Panc1 (cell line): ENCODE data around the gene GMDS. TPM values are rescaled to one million over a fixed set of nuclear protein-coding genes. Genes with fewer than 3 reads are reported as not detected.

Source experiments
- ATAC-seq: fragments of 200-7000 bp; cut with Tn5 transposase; 2 replicates; pipeline ENCODE4 v1.9.1; 2020; ENCODE audit warnings: mild to moderate bottlenecking, moderate library complexity
- BruUV-seq: library from RNA; stranded (reverse); fragments of 400-500 nt; replicated peaks from 2 replicates; lab custom pipeline; 2021; lab: Mats Ljungman, UMichigan
- CTCF ChIA-PET: fragments of 300-600 bp; sonication (Branson Sonifier 250); formaldehyde crosslinking; loops from one replicate; lab custom pipeline; 2022; ENCODE audit warnings: antibody characterized with exemption; lab: Charles Lee
- POLR2A ChIA-PET: fragments of 300-600 bp; sonication (Branson Sonifier 250); formaldehyde crosslinking; loops from one replicate; lab custom pipeline; 2022; ENCODE audit warnings: antibody characterized with exemption; lab: Charles Lee
- DNase-seq: peaks from one replicate; pipeline ENCODE4 v3.0.0-alpha.2; 2010; ENCODE audit warnings: low read depth, low spot score
- H3K27ac ChIP-seq: 2 replicates; pipeline ENCODE4 v1.5.1; 2011; ENCODE audit warnings: mild to moderate bottlenecking, low read length, inconsistent platforms
- H3K27me3 ChIP-seq: fragments of 200-500 bp; sonication (Bioruptor generic); 2 replicates; pipeline ENCODE4 v1.6.0; 2014; ENCODE audit warnings: low read length, inconsistent platforms; ENCODE audit not compliant: control insufficient read depth, insufficient read depth
- H3K36me3 ChIP-seq: fragments of 200-500 bp; sonication (Bioruptor generic); 2 replicates; pipeline ENCODE4 v1.5.1; 2014; ENCODE audit warnings: inconsistent platforms, mild to moderate bottlenecking, low read length, moderate library complexity; ENCODE audit not compliant: control insufficient read depth, insufficient read depth
- H3K4me1 ChIP-seq: 2 replicates; pipeline ENCODE4 v1.5.1; 2011; ENCODE audit warnings: inconsistent platforms, mild to moderate bottlenecking, low read length, moderate library complexity; ENCODE audit not compliant: control insufficient read depth, insufficient read depth
- H3K4me3 ChIP-seq, 2 experiments: 2 replicates each; pipeline ENCODE4 v1.5.1; 2011 to 2012; ENCODE audit warnings: low read depth in 2 of 2, low read length in 2 of 2, mild to moderate bottlenecking in 2 of 2, inconsistent platforms in 1 of 2, moderate library complexity in 1 of 2
- H3K9me3 ChIP-seq: fragments of 200-500 bp; sonication (Bioruptor generic); 2 replicates; pipeline ENCODE4 v1.5.1; 2014; ENCODE audit warnings: low read depth, mild to moderate bottlenecking, inconsistent platforms, low read length, moderate library complexity; ENCODE audit not compliant: control insufficient read depth, insufficient read depth
- CTCF ChIP-seq: fragments of 450-650 bp; IDR thresholded peaks from 2 replicates; pipeline ENCODE4 v1.5.1; 2017; ENCODE audit warnings: mild to moderate bottlenecking
- POLR2AphosphoS5 ChIP-seq: IDR thresholded peaks from 2 replicates; pipeline ENCODE4 v1.6.1; 2012; ENCODE audit warnings: mild to moderate bottlenecking, low read depth, low read length, moderate library complexity
- SIN3A ChIP-seq: IDR thresholded peaks from 2 replicates; pipeline ENCODE4 v1.6.1; 2012; ENCODE audit warnings: low read depth, mild to moderate bottlenecking, low read length, moderate library complexity, borderline replicate concordance; ENCODE audit not compliant: insufficient read depth
- TCF7L2 ChIP-seq: IDR thresholded peaks from 2 replicates; pipeline ENCODE4 v1.6.1; 2011; ENCODE audit warnings: mild to moderate bottlenecking, low read depth, low read length, inconsistent platforms
- in situ Hi-C: cut with HindIII; loops from 2 replicates; pipeline ENCODE4 v1.10.0; 2016; ENCODE audit warnings: low sequenced_read_pairs, low pct_unique_long_range_greater_than_20kb
- intact Hi-C: fragments of 100-400 bp; cut with micrococcal nuclease; formaldehyde crosslinking; loops from one replicate; pipeline ENCODE4 v1.10.0; 2022; ENCODE audit not compliant: unreplicated experiment
- total RNA-seq: library from RNA; stranded (reverse); gene quantifications from one replicate; pipeline ENCODE4 v1.2.1, GENCODE V29; 2021; ENCODE audit not compliant: unreplicated experiment

Gene GMDS
- total RNA-seq, 1 experiment from 2014 or later: 9.8 TPM

DNA sequence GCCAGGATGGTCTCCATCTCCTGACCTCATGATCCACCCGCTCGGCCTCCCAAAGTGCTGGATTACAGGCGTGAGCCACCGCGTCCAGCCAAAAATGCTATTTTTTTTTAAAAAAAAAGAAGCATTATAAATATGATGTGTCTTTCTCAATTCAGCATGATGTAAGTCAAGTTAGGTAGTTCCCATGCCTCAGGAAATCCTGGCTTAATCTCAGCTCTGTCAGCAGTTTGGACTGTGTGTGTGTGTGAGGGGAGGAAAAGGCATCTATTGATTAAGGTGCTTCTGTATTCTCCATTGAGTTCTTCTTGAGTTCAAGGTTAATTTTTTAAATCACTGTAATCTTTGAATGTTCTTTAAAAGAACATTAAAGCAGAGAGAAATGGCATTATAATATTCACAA lies 51.5 kb downstream of the GMDS start:
- Histone ChIP-seq H3K36me3 (no peaks in the 10 kb centered on the region), H3K27me3 (no peaks in the 10 kb centered on the region), H3K4me3 (no peak overlapping the region), H3K9me3 (peaks cover 4% of the 10 kb centered on the region; the same call in 1 of the 2 replicates), H3K4me1 (peaks cover 3% of the 10 kb centered on the region; the same call in 1 of the 2 replicates), H3K27ac (no peak overlapping the region)
- no TSS peak for BruUV-seq
- ATAC-seq (no peak), DNase-seq (no peak)
- CTCF ChIA-PET: interaction anchor here (0.6 kb wide), 1 partner anchor 586 kb away, joined by 3 read pairs; no protein-coding TSS in a partner anchor
- TF ChIP-seq CTCF (no peak), SIN3A (no peak), TCF7L2 (no peak)
- intact Hi-C loops (no loop called here), in situ Hi-C loops (no loop called here)
- POLR2A ChIA-PET: interaction anchor here (0.7 kb wide), 1 partner anchor 1998 kb away, joined by 3 read pairs; no protein-coding TSS in a partner anchor

GRCh38 chr6:2192976-2193375 lies 52.4 kb downstream of the GMDS start:
- ChIA-PET CTCF (no interaction called here), POLR2A (interaction anchor here (0.6 kb wide), 1 partner anchor 584 kb away, joined by 5 read pairs; no protein-coding TSS in a partner anchor)
- Histone ChIP-seq H3K36me3 (no peaks in the 10 kb centered on the region), H3K27me3 (no peaks in the 10 kb centered on the region), H3K4me3 (no peak overlapping the region), H3K9me3 (peaks cover 4% of the 10 kb centered on the region; the same call in 1 of the 2 replicates), H3K4me1 (peaks cover 3% of the 10 kb centered on the region; the same call in 1 of the 2 replicates), H3K27ac (no peak overlapping the region)
- no peak for DNase-seq
- in situ Hi-C loops: no loop called here
- intact Hi-C loops: no loop called here
- no TSS peak for BruUV-seq
- ATAC-seq: no peak
- no peak for TF ChIP-seq TCF7L2

DNA sequence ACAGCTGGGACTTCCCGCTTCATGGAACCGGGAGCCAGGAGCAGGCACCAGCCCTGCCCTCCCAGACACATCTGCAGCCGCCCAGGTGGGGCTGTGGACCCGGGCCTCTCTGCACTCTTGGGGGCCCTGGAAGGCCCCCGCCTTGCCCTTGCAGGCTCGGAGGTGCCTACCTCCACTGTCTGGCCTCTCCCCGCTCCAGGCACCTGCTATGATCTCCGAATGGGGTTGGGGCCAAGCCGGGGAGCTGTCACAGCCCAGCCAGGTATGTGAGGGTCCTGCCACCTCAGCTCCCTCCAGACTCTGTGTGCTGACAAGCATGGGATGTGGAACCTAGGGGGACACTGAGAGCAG lies 54.0 kb downstream of the GMDS start:
- H3K4me1 ChIP-seq: peaks cover 2% of the 10 kb centered on the region; the same call in 1 of the 2 replicates
- H3K27me3 ChIP-seq: no peaks in the 10 kb centered on the region
- intact Hi-C loops (no loop called here), in situ Hi-C loops (no loop called here)
- H3K36me3 ChIP-seq: no peaks in the 10 kb centered on the region
- H3K27ac ChIP-seq: no peak overlapping the region
- ChIA-PET CTCF (no interaction called here), POLR2A (no interaction called here)
- ATAC-seq (no peak), DNase-seq (no peak)
- no peak overlapping the region for H3K4me3 ChIP-seq
- H3K9me3 ChIP-seq: peaks cover 4% of the 10 kb centered on the region; the same call in 1 of the 2 replicates
- TF ChIP-seq POLR2AphosphoS5: no peak
- TF ChIP-seq CTCF: no peak
- no peak for TF ChIP-seq TCF7L2
- no TSS peak for BruUV-seq
